Activated T-cell treated with anti-CD3 and anti-CD28 coated beads, Interleukin-2, amount 50 U/mL, for 4 hours (primary cell): ENCODE measurements around the gene IL1RAPL2. TPM values are rescaled to one million over a fixed set of nuclear protein-coding genes. Genes with fewer than 3 reads are reported as not detected.
"Not testable (repeated sequence)": the region's sequence is repeated elsewhere in the genome, so short reads cannot be mapped to it uniquely, and the experiment has no call there.

Experiments used
- ATAC-seq, 2 donors: fragments of 200-7000 bp; cut with Tn5 transposase; one replicate each; pipeline ENCODE4 v1.10.0; 2021
- DNase-seq: peaks from one replicate; pipeline ENCODE4 v3.0.0-alpha.2; 2020
- H3K27me3 Mint-ChIP-seq: one replicate; pipeline ENCODE4 v1.8.0; 2021; ENCODE audit warnings: low read depth, mixed read lengths
- H3K36me3 Mint-ChIP-seq: one replicate; pipeline ENCODE4 v1.8.0; 2022; ENCODE audit warnings: mixed read lengths; ENCODE audit not compliant: insufficient read depth
- H3K4me1 Mint-ChIP-seq: one replicate; pipeline ENCODE4 v1.8.0; 2021; ENCODE audit warnings: low read depth, mixed read lengths
- H3K4me3 Mint-ChIP-seq: one replicate; pipeline ENCODE4 v1.8.0; 2021; ENCODE audit warnings: mild to moderate bottlenecking, moderate library complexity, mixed read lengths
- H3K9me3 Mint-ChIP-seq: one replicate; pipeline ENCODE4 v1.8.0; 2021; ENCODE audit warnings: mixed read lengths
- total RNA-seq, 3 donors: library from RNA; stranded (reverse); gene quantifications; one replicate each; pipeline ENCODE4 v1.2.1, GENCODE V29; 2021

IL1RAPL2 gene
- total RNA-seq, 3 donors from 2014 or later: not detected

GRCh38 chrX:105063743-105064142 lies 497.7 kb downstream of the IL1RAPL2 start:
- no peaks in the 10 kb centered on the region for H3K27me3 Mint-ChIP-seq
- H3K4me1 Mint-ChIP-seq: no peaks in the 10 kb centered on the region
- no peak overlapping the region for H3K4me3 Mint-ChIP-seq
- H3K36me3 Mint-ChIP-seq: no peaks in the 10 kb centered on the region
- DNase-seq (no peak), ATAC-seq (no peak)
- H3K9me3 Mint-ChIP-seq: no peaks in the 10 kb centered on the region

DNA sequence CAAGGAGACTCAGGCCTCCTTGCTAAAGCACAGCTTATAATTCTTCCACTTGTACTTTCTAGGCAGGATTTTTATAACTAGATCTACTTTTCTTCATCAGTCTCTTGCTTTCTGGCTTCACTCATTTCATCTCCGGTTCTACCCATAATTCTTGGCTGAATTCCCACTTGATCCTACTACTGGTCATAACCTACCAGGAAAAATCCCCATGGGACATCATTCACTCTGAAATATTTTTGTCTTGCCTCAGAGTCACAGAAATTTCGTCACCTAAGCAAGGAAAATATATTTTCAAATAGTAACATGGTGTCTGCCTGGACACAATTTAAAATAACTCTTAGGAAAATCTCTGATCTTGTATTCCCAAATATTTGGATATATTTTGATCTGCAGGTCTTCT lies 532.2 kb downstream of the IL1RAPL2 start:
- Mint-ChIP-seq H3K27me3 (no peaks in the 10 kb centered on the region), H3K36me3 (no peaks in the 10 kb centered on the region), H3K9me3 (no peaks in the 10 kb centered on the region), H3K4me3 (no peak overlapping the region), H3K4me1 (no peaks in the 10 kb centered on the region)
- ATAC-seq (no peak), DNase-seq (no peak)

- no peak overlapping the region for H3K4me3 Mint-ChIP-seq
Observed at GRCh38 chrX:105098812-105099211, 532.8 kb downstream of the IL1RAPL2 start.

GRCh38 chrX:105101378-105101777 lies 535.4 kb downstream of the IL1RAPL2 start:
- DNase-seq (no peak), ATAC-seq (no peak)
- Mint-ChIP-seq H3K4me1 (no peaks in the 10 kb centered on the region), H3K36me3 (no peaks in the 10 kb centered on the region), H3K9me3 (no peaks in the 10 kb centered on the region), H3K27me3 (no peaks in the 10 kb centered on the region), H3K4me3 (no peak overlapping the region)

More at GRCh38 chrX:105098812-105099211, 532.8 kb downstream of the IL1RAPL2 start:
- ATAC-seq (no peak), DNase-seq (no peak)
- Mint-ChIP-seq H3K27me3 (no peaks in the 10 kb centered on the region), H3K4me1 (no peaks in the 10 kb centered on the region), H3K9me3 (no peaks in the 10 kb centered on the region), H3K36me3 (no peaks in the 10 kb centered on the region)

DNA sequence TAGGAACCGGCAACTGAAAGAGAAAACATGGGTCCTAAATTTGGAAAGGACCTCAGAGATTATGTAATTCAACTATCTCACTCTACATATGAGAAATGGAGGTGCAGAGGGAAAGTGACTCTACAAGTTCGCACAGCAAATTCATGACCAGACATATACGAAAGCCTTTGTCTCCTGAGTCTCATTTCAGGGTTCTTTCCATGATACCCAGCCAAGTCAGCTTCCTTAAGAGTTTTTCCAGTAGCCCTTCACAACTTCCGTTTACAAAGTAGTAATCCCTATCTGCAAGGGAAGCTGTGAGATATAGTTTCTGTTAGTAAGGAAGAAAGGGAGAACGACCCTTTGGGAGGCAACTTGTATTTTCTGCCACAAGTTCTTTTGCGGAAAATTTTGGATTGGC lies 543.9 kb downstream of the IL1RAPL2 start:
- Mint-ChIP-seq H3K4me3 (no peak overlapping the region), H3K9me3 (no peaks in the 10 kb centered on the region), H3K27me3 (no peaks in the 10 kb centered on the region), H3K36me3 (no peaks in the 10 kb centered on the region), H3K4me1 (no peaks in the 10 kb centered on the region)
- ATAC-seq: no peak
- no peak for DNase-seq

DNA sequence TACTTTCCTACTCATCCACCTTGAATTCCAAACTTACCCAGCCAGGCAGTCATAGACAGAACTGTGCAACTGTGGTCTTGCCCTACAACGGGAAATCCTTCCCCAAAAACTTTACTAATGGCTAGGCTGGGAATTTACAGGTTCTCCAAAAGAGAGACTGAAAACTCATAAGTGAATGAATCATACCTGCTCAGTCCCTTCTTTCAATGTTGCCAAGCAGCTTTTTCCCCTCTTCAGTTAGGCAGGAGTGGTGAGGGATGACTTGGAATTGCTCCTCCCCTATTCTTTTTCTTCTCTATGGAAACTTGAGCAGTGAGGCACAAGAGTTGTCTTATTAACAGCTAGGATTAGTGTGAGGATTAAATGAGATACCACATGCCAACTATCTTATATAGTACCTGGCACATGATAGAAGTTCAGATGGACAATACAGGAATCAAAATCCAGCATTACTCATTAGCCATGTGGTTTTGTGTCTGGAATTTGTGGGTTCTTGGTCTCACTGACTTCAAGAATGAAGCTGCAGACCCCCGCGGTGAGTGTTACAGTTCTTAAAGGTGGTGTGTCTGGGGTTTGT lies 548.6 kb downstream of the IL1RAPL2 start:
- ATAC-seq (no peak), DNase-seq (no peak)
- no peaks in the 10 kb centered on the region for H3K9me3 Mint-ChIP-seq
- H3K27me3 Mint-ChIP-seq: no peaks in the 10 kb centered on the region
- H3K4me1 Mint-ChIP-seq: no peaks in the 10 kb centered on the region
- H3K4me3 Mint-ChIP-seq: no peak overlapping the region
- no peaks in the 10 kb centered on the region for H3K36me3 Mint-ChIP-seq

GRCh38 chrX:105115596-105116320 lies 549.8 kb downstream of the IL1RAPL2 start:
- H3K27me3 Mint-ChIP-seq, H3K4me3 Mint-ChIP-seq, ATAC-seq, H3K36me3 Mint-ChIP-seq, DNase-seq, H3K9me3 Mint-ChIP-seq, H3K4me1 Mint-ChIP-seq: not testable (repeated sequence)

DNA sequence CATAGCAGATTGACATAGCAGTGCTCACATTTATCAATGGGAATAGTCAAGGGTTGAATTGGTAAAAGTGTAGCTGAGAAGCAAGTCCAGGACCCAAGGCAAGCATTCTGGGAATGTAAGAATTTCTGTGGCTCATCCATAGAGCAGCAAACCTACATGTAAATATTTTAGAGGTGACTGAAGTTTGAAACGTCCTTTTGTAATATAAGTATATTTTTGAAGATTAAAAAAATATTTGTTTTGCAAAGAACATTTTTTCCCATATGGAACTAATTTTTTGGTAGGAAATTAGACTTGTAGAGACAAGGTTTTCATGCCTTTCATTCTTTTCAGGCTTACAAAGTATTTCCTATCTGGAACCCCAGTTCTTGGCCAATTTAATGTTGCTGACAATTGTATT lies 550.5 kb downstream of the IL1RAPL2 start:
- H3K4me1 Mint-ChIP-seq: no peaks in the 10 kb centered on the region
- no peak overlapping the region for H3K4me3 Mint-ChIP-seq
- H3K27me3 Mint-ChIP-seq: no peaks in the 10 kb centered on the region

DNA sequence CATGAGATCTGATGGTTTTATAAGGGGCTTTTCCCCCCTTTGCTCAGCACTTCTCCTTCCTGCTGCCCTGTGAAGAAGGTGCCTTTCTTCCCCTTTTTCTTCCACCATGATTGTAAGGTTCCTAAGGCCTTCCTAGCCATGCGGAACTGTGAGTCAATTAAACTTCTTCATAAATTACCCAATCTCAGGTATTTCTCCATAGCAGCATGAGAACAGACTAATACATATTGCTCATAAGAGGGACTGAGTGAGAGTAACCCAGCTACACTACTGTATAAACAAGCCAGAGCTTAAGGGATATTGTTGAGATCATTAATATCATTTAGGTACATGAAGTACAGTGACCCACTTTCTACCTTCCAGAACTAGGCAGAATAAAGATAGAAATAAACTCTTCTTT lies 551.6 kb downstream of the IL1RAPL2 start:
- no peak for DNase-seq
- no peaks in the 10 kb centered on the region for H3K27me3 Mint-ChIP-seq
- ATAC-seq: no peak
- no peak overlapping the region for H3K4me3 Mint-ChIP-seq
- H3K36me3 Mint-ChIP-seq: no peaks in the 10 kb centered on the region
- H3K9me3 Mint-ChIP-seq: no peaks in the 10 kb centered on the region
- H3K4me1 Mint-ChIP-seq: no peaks in the 10 kb centered on the region

More for the DNA sequence above, 550.5 kb downstream of the IL1RAPL2 start:
- no peak for ATAC-seq
- no peaks in the 10 kb centered on the region for H3K9me3 Mint-ChIP-seq
- no peaks in the 10 kb centered on the region for H3K36me3 Mint-ChIP-seq
- DNase-seq: no peak

DNA sequence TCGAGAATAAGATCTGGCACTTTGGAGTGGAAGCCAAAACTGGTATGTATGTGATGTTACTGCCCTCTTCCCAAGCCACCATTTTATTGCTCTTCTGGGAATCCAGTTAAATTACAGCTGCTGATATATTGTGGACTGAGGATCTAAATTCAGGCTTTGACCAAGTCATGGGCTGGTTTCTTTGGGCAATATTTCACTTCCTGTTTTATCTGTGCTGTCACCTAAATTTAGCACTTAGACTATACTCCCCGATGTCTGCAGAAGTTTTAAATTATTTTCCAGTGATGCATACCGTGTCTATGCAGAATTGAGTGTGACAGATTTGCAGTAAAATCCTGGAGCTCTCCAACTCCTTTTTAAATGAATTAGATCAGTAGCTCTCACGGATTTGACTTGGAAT lies 554.5 kb downstream of the IL1RAPL2 start:
- Mint-ChIP-seq H3K4me1 (no peaks in the 10 kb centered on the region), H3K4me3 (no peak overlapping the region), H3K9me3 (no peaks in the 10 kb centered on the region), H3K36me3 (no peaks in the 10 kb centered on the region), H3K27me3 (no peaks in the 10 kb centered on the region)
- DNase-seq (no peak), ATAC-seq (no peak)

- no peaks in the 10 kb centered on the region for H3K4me1 Mint-ChIP-seq
- H3K36me3 Mint-ChIP-seq: no peaks in the 10 kb centered on the region
- H3K27me3 Mint-ChIP-seq: no peaks in the 10 kb centered on the region
- H3K4me3 Mint-ChIP-seq: no peak overlapping the region
- no peak for ATAC-seq
- H3K9me3 Mint-ChIP-seq: no peaks in the 10 kb centered on the region
- no peak for DNase-seq
Observed at GRCh38 chrX:105121186-105121585, 555.2 kb downstream of the IL1RAPL2 start.

GRCh38 chrX:105126201-105126600 lies 560.2 kb downstream of the IL1RAPL2 start:
- Mint-ChIP-seq H3K4me1 (no peaks in the 10 kb centered on the region), H3K9me3 (no peaks in the 10 kb centered on the region), H3K36me3 (no peaks in the 10 kb centered on the region), H3K4me3 (no peak overlapping the region), H3K27me3 (no peaks in the 10 kb centered on the region)
- no peak for DNase-seq
- no peak for ATAC-seq

DNA sequence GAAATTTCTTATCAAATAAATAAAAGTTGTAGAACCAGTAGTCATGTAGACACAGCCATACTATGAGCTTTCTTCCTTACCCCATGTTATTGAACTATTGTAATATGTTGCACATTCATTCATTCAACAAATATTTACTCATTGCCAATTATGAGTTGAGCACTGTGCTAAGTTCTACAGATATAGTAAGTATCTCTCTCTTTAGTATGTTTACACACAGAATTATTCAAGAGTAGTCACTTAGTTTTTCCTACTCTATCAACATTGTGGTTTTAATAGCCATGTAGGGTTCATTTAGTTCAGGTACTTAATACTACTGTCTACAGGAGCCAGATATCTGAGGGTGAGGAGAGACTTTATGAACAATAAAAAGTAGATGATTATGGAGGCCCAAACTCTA lies 568.3 kb downstream of the IL1RAPL2 start:
- H3K4me1 Mint-ChIP-seq: no peaks in the 10 kb centered on the region
- DNase-seq (no peak), ATAC-seq (no peak)
- H3K27me3 Mint-ChIP-seq: no peaks in the 10 kb centered on the region
- H3K36me3 Mint-ChIP-seq: no peaks in the 10 kb centered on the region
- no peak overlapping the region for H3K4me3 Mint-ChIP-seq
- H3K9me3 Mint-ChIP-seq: no peaks in the 10 kb centered on the region

DNA sequence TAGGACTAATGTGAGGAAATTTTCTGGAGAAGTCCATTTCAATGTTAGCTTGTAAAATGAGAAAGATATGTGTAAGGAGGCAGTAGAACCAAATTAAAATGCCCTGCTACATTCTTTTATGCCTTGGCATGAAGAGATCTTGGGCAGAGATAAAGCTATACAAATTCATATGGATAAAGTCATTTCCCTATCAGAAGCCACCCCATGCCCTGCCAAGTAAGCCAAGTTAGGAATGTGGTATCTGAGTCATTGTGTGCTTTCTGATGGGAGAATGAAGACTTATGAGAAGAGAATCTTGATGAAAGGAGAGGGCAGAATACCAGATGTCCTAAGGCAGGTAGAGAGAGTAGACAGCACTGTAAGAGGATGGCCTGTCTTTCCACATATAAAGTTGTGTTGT lies 570.8 kb downstream of the IL1RAPL2 start:
- Mint-ChIP-seq H3K36me3 (no peaks in the 10 kb centered on the region), H3K4me3 (no peak overlapping the region), H3K9me3 (no peaks in the 10 kb centered on the region), H3K4me1 (no peaks in the 10 kb centered on the region), H3K27me3 (no peaks in the 10 kb centered on the region)
- ATAC-seq (no peak), DNase-seq (no peak)

DNA sequence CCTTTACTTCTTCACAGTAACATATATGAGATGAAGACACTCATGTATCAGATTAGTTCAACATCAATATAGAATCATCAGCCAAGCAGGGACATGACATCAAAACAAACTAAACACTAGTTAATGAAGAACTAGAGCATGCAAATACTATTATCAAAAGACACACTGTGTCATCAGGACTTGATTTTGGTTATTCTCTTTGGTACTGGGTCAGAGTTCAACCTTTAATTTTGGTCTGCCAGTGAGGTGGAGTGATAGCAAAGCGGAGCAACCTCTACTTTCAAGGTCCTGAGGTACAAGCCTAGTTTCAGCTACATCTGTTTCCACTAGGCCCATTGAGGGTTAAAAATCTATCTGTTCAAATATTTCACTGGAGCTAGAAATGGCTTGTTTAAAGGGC lies 584.0 kb downstream of the IL1RAPL2 start:
- Mint-ChIP-seq H3K4me3 (no peak overlapping the region), H3K9me3 (no peaks in the 10 kb centered on the region), H3K4me1 (no peaks in the 10 kb centered on the region), H3K27me3 (no peaks in the 10 kb centered on the region), H3K36me3 (no peaks in the 10 kb centered on the region)
- no peak for DNase-seq
- ATAC-seq: no peak
